Measurements from ENCODE around the gene POC1A. TPM values are rescaled to one million over a fixed set of nuclear protein-coding genes. Genes with fewer than 3 reads are reported as not detected.

The POC1A gene
- total RNA-seq, 1 experiment from 2014 or later: 35.0 TPM

DNA sequence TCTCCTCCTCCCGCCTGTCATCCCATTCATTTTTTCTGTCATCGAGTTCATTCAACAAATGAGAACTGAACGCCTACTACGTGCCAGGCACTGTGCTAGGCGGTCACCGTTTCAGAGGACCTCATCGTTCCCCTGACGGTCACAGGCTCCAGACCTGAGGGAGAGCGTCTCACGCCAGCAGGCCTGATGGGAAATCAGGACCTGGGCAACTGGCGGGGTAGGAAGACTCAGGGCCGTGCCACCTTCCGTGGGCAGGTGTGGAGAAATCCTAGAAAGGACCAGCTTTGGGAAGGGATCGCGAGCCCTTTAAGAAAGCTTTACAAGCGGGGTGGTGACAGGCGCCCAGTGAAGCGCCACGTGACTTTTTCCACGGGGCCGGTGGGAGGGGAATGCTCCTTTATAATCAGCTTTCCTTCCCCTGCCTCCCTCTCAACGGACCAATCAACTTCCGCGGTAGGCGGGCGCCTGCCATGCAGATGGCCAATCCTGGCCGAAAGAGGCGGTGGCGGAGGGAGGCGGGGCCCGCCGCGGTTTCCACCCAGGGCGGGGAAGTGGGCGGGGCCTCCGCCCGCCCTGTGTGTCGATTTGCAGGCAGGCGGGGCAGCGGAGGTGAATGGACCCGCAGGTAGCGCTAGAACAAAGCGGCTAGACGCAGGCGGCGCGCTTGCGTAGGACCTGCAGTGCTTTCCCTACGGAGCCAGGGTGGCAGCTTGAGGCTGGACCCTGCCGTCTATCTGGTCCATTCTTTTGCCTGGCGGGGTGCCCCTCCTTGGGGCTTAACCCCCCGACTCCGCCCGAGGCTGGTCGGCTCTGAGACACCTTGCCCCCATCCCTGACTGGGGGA lies 97.0 kb downstream of the POC1A start:
- H3K79me2 ChIP-seq (ENCODE audit: low read depth): peaks cover 13% of the 10 kb centered on the region
- TF ChIP-seq, protein P1, sequence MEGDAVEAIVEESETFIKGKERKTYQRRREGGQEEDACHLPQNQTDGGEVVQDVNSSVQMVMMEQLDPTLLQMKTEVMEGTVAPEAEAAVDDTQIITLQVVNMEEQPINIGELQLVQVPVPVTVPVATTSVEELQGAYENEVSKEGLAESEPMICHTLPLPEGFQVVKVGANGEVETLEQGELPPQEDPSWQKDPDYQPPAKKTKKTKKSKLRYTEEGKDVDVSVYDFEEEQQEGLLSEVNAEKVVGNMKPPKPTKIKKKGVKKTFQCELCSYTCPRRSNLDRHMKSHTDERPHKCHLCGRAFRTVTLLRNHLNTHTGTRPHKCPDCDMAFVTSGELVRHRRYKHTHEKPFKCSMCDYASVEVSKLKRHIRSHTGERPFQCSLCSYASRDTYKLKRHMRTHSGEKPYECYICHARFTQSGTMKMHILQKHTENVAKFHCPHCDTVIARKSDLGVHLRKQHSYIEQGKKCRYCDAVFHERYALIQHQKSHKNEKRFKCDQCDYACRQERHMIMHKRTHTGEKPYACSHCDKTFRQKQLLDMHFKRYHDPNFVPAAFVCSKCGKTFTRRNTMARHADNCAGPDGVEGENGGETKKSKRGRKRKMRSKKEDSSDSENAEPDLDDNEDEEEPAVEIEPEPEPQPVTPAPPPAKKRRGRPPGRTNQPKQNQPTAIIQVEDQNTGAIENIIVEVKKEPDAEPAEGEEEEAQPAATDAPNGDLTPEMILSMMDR (conservative IDR thresholded peaks at IDR 0.05): no peak
- no peak for TF ChIP-seq EZH2 (IDR thresholded peaks at IDR 0.05; ENCODE audit: low read depth)
- DNase-seq: peak; percentile 93 to 98

GRCh38 chr3:52056521-52056967 lies 97.7 kb downstream of the POC1A start, which contains the start of gene DUSP7:
Gene DUSP7, minus strand, starts transcription at chr3:52056571. Its CDS starts 205 bp downstream, at chr3:52056366.
- CTCF ChIA-PET: interaction anchor here (1.0 to 1.6 kb wide), 3 partner anchors 15 to 115 kb away, joined by 3 to 6 read pairs (median 3); partner anchors contain the start of gene RRP9

More for the DNA sequence above, 97.0 kb downstream of the POC1A start:
- H3K9me3 ChIP-seq (ENCODE audit: insufficient read depth, low read depth): no peaks in the 10 kb centered on the region
- H3K4me1 ChIP-seq (replicated peaks; ENCODE audit: insufficient read depth): peaks cover 6% of the 10 kb centered on the region; the same call in 1 of the 2 replicates
- no peaks in the 10 kb centered on the region for H3K9me2 ChIP-seq (ENCODE audit: insufficient read depth)
- peak overlapping the region; percentile 96 for H3K4me2 ChIP-seq
- H2AFZ ChIP-seq: peak overlapping the region; percentile 87
- ChIA-PET CTCF (interaction anchor here (0.5 to 1.6 kb wide), 2 partner anchors 116 to 124 kb away, joined by 3 read pairs; partner anchors contain the start of gene RRP9), POLR2A (ENCODE audit: unreplicated experiment) (interaction anchor here (0.5 to 0.6 kb wide), 3 partner anchors 11 to 193 kb away, joined by 4 to 20 read pairs (median 6); no protein-coding TSS in a partner anchor)
- BruUV-seq (replicated peaks): no TSS peak
- no peaks in the 10 kb centered on the region; the same call in 1 of the 2 replicates for H3F3A ChIP-seq (ENCODE audit: insufficient read depth, low read depth)
- intact Hi-C loops (cut with micrococcal nuclease; ENCODE audit: unreplicated experiment): loop anchor here (1.0 to 2.0 kb wide), 4 partner anchors 42 to 114 kb away; partner anchors contain the start of gene PARP3
- H3K4me3 ChIP-seq: peak overlapping the region; percentile 72
- no peaks in the 10 kb centered on the region for H3K36me3 ChIP-seq (ENCODE audit: low read depth)
- no peaks in the 10 kb centered on the region for H3K27me3 ChIP-seq (ENCODE audit: insufficient read depth, low read depth)
- no peak overlapping the region for H3K27ac ChIP-seq
- no peaks in the 10 kb centered on the region for H4K20me1 ChIP-seq (ENCODE audit: insufficient read depth)

More at GRCh38 chr3:52056521-52056967, 97.7 kb downstream of the POC1A start, which contains the start of gene DUSP7:
- Histone ChIP-seq H3K79me2 (ENCODE audit: low read depth) (peaks cover 13% of the 10 kb centered on the region), H3K9me2 (ENCODE audit: insufficient read depth) (no peaks in the 10 kb centered on the region), H2AFZ (peak within 1 kb of the TSS; percentile 87), H3K4me1 (replicated peaks; ENCODE audit: insufficient read depth) (peaks cover 6% of the 10 kb centered on the region; the same call in 1 of the 2 replicates), H3F3A (ENCODE audit: insufficient read depth, low read depth) (no peaks in the 10 kb centered on the region), H3K4me3 (peak within 1 kb of the TSS; percentile 72), H3K36me3 (ENCODE audit: low read depth) (no peaks in the 10 kb centered on the region), H4K20me1 (ENCODE audit: insufficient read depth) (no peaks in the 10 kb centered on the region), H3K9me3 (ENCODE audit: insufficient read depth, low read depth) (no peaks in the 10 kb centered on the region), H3K27ac (no peak within 1 kb of the TSS), H3K4me2 (peak within 1 kb of the TSS; percentile 96), H3K27me3 (ENCODE audit: insufficient read depth, low read depth) (no peaks in the 10 kb centered on the region)
- intact Hi-C loops (cut with micrococcal nuclease; ENCODE audit: unreplicated experiment): loop anchor here (2.0 kb wide), 2 partner anchors 58 to 114 kb away; partner anchors contain the start of gene PARP3
- peak in 1 of 2 experiments; percentile 66 for DNase-seq
- no TSS peak for BruUV-seq (replicated peaks)
- POLR2A ChIA-PET (ENCODE audit: unreplicated experiment): interaction anchor here (0.5 kb wide), 1 partner anchor 194 kb away, joined by 20 read pairs; no protein-coding TSS in a partner anchor
- TF ChIP-seq, protein P1 (conservative IDR thresholded peaks at IDR 0.05): no peak

Data from PC-9 (cell line).